Smooth muscle cell (in vitro differentiated cells): ENCODE measurements around the gene GUCY2D. TPM values are rescaled to one million over a fixed set of nuclear protein-coding genes. Genes with fewer than 3 reads are reported as not detected.

Source experiments
- DNase-seq: peaks from one replicate; lab custom pipeline; 2025; ENCODE audit not compliant: unreplicated experiment; lab: John Stamatoyannopoulos, UW
- H2AFZ ChIP-seq: fragments of 200-600 bp; sonication (generic); 2 replicates; pipeline ENCODE4 v1.6.0; 2016; ENCODE audit warnings: antibody characterized with exemption, low read depth, mild to moderate bottlenecking
- H3F3A ChIP-seq: fragments of 200-600 bp; sonication (generic); 2 replicates; pipeline ENCODE4 v1.6.0; 2017; ENCODE audit warnings: antibody characterized with exemption, low read depth
- H3K27ac ChIP-seq: fragments of 200-600 bp; sonication (generic); 2 replicates; pipeline ENCODE4 v1.5.1; 2016; ENCODE audit warnings: low read depth, mild to moderate bottlenecking
- H3K27me3 ChIP-seq: fragments of 200-600 bp; sonication (generic); 2 replicates; pipeline ENCODE4 v1.6.1; 2016; ENCODE audit warnings: low read depth, mild to moderate bottlenecking
- H3K36me3 ChIP-seq: fragments of 200-600 bp; sonication (generic); 2 replicates; pipeline ENCODE4 v1.5.1; 2016; ENCODE audit warnings: low read depth
- H3K4me1 ChIP-seq: fragments of 200-600 bp; sonication (generic); 2 replicates; pipeline ENCODE4 v1.5.1; 2016; ENCODE audit warnings: low read depth
- H3K4me2 ChIP-seq: fragments of 200-600 bp; sonication (generic); 2 replicates; pipeline ENCODE4 v1.6.0; 2016; ENCODE audit warnings: mild to moderate bottlenecking
- H3K4me3 ChIP-seq: fragments of 200-600 bp; sonication (generic); 2 replicates; pipeline ENCODE4 v1.5.1; 2016; ENCODE audit warnings: mild to moderate bottlenecking
- H3K79me2 ChIP-seq: fragments of 200-600 bp; sonication (generic); 2 replicates; pipeline ENCODE4 v1.6.0; 2016; ENCODE audit warnings: low read depth, mild to moderate bottlenecking
- H3K9ac ChIP-seq: fragments of 200-600 bp; sonication (generic); 2 replicates; pipeline ENCODE4 v1.6.0; 2016; ENCODE audit warnings: low read depth
- H3K9me3 ChIP-seq: fragments of 200-600 bp; sonication (generic); replicated peaks from 2 replicates; pipeline ENCODE4 v1.5.1; 2016; ENCODE audit warnings: low read depth
- H4K20me1 ChIP-seq: fragments of 200-600 bp; sonication (generic); 2 replicates; pipeline ENCODE4 v1.6.0; 2016; ENCODE audit warnings: low read depth
- CTCF ChIP-seq: fragments of 200-600 bp; sonication (generic); IDR thresholded peaks from 2 replicates; pipeline ENCODE4 v1.5.1; 2017; ENCODE audit warnings: borderline replicate concordance, mild to moderate bottlenecking, antibody characterized with exemption; ENCODE audit not compliant: insufficient read depth, poor library complexity, severe bottlenecking
- WGBS: methylation state at CpG from one replicate; pipeline ENCODE4 v1.1.7; 2016; ENCODE audit warnings: low lambda C conversion rate; 5-methylcytosine and 5-hydroxymethylcytosine counted together
- polyA plus RNA-seq: library from polyadenylated mRNA; unstranded; fragments of >200 nt; fragmentation: Nextera tagmentation; extraction: Ambion mirVana; gene quantifications from 2 replicates; pipeline ENCODE4 v1.2.1, GENCODE V29; 2016
- total RNA-seq: library from RNA; depleted of rRNA; stranded (reverse); fragments of >200 nt; gene quantifications from 2 replicates; pipeline ENCODE4 v1.2.3, GENCODE V29; 2014

Gene GUCY2D
- total and polyA plus RNA-seq, 2 experiments from 2014 or later = 0.57 TPM; not detected in 1

- WGBS = 5% methylated on average over 8 of the region's 8 CpGs
- DNase-seq = no peak
- Histone ChIP-seq H3K4me1 (peaks cover 6% of the 10 kb centered on the region), H4K20me1 (no peaks in the 10 kb centered on the region), H3K4me2 (peak overlapping the region; percentile 81), H3F3A (peaks cover under 1% of the 10 kb centered on the region), H3K79me2 (no peaks in the 10 kb centered on the region), H3K9ac (no peak overlapping the region), H3K4me3 (peak overlapping the region; percentile 40), H2AFZ (peak overlapping the region; percentile 50), H3K27ac (no peak overlapping the region), H3K9me3 (no peaks in the 10 kb centered on the region), H3K36me3 (no peaks in the 10 kb centered on the region), H3K27me3 (peaks cover 81% of the 10 kb centered on the region)
- TF ChIP-seq CTCF = no peak
Observed at GRCh38 chr17:8062435-8062806, 60.0 kb downstream of the GUCY2D start.

- DNase-seq = no peak
- Histone ChIP-seq H3K9ac (no peak overlapping the region), H3K4me1 (peaks cover 6% of the 10 kb centered on the region), H3K4me2 (peak overlapping the region; percentile 81), H3K4me3 (peak overlapping the region; percentile 40), H3K27me3 (peaks cover 85% of the 10 kb centered on the region), H2AFZ (peak overlapping the region; percentile 50), H3K36me3 (no peaks in the 10 kb centered on the region), H3F3A (no peaks in the 10 kb centered on the region), H3K9me3 (no peaks in the 10 kb centered on the region), H4K20me1 (no peaks in the 10 kb centered on the region), H3K79me2 (no peaks in the 10 kb centered on the region), H3K27ac (no peak overlapping the region)
- WGBS = 5% methylated on average over 15 of the region's 15 CpGs
- no peak for TF ChIP-seq CTCF
Observed at GRCh38 chr17:8062807-8063483, 60.5 kb downstream of the GUCY2D start.

- Histone ChIP-seq H4K20me1 (no peaks in the 10 kb centered on the region), H3K4me2 (no peak overlapping the region), H3K27me3 (peaks cover 92% of the 10 kb centered on the region), H2AFZ (no peak overlapping the region), H3K4me1 (peaks cover 6% of the 10 kb centered on the region), H3K36me3 (no peaks in the 10 kb centered on the region), H3K9ac (no peak overlapping the region), H3K9me3 (no peaks in the 10 kb centered on the region), H3K79me2 (no peaks in the 10 kb centered on the region), H3K27ac (no peak overlapping the region), H3K4me3 (no peak overlapping the region), H3F3A (no peaks in the 10 kb centered on the region)
- WGBS = 19% methylated on average over 7 of the region's 28 CpGs
- DNase-seq = no peak
- TF ChIP-seq CTCF = no peak
Observed at GRCh38 chr17:8063761-8064534, 61.5 kb downstream of the GUCY2D start.
